Astrocyte of the hippocampus (primary cell): Measurements from ENCODE around the gene ARHGAP8.

ENCODE experiments used
- DNase-seq: peaks from one replicate; pipeline ENCODE4 v3.0.0; 2011; ENCODE audit warnings: low read depth, low spot score

The ARHGAP8 gene

DNA sequence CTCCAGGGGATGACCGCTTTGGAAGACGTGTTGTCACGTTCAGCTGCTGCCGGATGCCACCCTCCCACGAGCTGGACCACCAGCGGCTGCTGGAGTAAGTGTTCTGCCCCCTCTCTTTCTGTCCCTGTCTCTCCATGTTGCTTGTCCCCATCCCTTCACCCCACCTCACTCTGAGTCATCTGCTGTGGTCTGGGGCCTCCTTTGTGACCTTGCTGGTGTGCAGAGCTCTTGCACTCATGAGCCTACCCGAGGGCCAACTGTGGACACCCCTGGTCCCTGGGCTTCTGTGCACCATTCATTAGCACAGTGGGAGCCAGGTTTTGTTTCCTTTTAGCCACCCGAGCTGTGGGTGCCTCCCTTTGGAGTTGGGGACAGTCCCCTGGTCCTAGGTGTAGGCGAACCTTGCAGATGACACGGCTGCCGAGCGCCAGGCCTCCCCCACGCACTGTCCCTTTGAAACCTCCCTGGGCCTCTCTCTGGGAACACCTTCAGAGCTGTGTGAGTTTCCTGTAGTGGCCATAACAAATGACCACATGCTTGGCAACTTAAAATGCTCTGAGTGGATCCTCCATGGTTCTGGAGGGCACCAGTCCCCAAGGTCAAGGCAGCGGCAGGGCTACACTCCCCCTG lies 49.8 kb downstream of the ARHGAP8 start:
- no peak for DNase-seq

DNA sequence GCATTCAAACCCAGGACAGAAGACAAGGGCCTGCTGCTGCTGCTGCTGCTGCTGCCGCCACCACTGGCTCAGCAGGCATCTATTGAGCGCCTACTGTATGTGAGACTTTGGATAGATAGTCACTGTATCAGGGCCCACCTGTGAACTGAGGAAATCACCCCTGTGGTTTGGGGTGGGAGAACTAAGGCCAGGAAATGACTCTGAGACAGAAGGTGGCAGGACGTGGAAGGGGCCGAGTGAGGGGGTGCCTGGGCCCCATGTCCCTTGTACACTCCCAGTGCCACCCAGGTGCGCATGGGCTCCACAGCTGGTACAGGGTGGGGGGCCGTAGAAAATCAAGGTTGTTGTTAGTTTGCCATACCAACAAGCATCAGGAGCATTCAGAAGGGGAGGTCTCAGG lies 50.6 kb downstream of the ARHGAP8 start:
- DNase-seq = no peak

DNA sequence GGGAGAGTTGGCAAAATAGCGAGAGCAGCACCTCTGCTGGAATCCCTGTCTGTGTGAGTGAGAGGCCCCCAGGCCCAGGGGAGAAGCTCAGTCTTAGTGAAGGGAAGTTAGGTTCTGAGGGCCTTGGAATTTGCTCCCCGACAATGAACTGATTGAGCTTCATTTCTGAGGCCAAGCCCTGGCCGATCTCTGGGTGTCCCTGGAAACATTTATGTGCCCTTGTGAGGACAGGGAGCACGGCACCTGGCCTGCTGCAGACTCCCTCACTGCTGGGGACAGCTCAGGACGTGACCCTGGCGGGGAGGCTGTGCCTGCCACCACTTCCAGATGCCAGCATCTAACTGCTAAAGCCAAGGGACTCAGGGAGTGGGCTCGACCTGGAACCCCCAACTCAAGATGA lies 52.0 kb downstream of the ARHGAP8 start:
- DNase-seq = no peak

DNA sequence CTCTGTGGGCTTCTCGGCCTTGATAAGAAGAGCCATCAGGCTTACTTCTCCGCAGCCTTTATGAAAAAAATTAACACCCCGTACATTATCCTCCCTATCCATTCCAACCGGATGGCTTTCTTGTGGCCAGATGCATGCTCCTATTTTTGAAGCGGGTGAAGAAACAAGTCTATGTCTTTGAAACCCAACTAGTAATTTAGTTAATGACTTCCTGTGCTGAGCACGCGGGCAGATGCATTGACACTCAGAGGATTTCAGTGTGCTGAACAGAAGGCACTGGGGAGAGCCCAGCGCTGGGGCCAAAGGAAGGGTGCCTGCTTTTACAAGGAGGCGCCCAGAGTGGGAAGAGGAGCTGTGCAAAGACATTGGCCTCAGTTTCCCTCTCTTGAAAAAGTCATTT lies 53.3 kb downstream of the ARHGAP8 start:
- no peak for DNase-seq

DNA sequence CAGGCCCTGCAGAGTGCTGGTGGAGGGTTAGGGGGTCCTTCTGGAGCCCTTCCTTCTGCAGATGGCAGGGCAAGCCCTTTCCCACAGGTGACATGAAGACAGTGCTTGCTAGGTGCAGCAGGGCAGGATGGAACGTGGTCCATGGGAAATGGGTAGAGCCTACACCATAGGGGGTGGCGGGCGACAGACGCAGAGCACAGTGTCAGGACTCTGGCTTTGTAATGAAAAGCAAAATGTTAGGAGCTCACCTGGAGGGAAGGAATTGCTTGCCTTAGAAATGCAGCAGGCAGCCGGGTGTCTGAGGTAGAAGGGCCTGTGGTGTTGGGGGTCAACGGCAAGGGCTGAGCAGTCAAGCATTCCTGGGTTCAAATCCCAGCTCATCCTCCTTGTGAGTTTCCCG lies 54.9 kb downstream of the ARHGAP8 start:
- DNase-seq = no peak

DNA sequence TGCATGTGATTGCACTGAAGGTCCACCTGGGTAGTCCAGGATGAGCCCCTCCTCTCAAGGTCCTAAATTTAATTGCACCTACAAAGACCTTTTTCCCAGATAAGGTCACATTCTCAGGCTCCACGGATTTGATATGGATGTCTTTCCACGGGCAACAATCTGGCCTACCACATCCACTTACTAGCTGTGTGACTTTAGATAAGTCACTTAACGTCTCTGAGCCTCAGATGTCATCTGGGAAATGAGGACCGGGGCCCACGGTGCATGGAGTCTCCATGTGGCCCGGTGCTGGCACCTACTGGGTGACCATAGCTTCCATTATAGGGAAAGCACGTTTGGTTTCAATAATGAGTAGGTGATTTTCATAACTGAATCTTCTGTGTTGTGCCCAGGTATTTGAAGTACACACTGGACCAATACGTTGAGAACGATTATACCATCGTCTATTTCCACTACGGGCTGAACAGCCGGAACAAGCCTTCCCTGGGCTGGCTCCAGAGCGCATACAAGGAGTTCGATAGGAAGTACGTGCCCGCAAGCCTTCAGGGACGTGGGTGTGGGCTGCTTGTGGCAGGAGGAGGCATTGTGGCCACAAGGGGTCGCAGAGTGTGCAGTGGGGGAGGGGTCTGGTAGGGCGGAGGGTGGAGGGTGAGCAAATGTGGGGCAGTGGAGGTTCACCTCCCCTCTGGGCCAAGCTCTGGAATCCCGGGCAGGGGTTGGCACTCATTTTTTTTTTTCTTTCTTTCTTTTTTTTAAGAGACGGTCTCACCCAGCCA lies 55.7 kb downstream of the ARHGAP8 start:
- DNase-seq = peak; percentile 23

DNA sequence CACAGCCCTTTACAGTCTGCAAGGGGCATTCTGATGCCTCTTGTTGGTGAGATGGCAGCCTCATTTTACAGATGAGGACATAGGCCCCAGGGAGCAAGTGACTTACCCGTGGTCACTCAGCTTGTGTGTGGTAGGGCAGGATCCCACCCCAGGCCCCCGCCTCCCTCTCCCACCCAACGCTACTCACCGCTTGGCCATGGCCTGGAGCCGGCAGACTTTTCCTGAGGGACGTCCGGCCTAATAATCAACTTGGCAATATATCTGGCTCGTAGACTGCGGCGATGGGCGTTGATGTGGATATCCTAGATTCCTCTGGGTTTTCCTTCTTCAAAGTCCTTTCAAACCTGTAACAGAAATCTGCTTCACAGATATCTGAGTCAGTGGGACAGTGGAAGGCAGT lies 57.1 kb downstream of the ARHGAP8 start:
- DNase-seq = no peak

DNA sequence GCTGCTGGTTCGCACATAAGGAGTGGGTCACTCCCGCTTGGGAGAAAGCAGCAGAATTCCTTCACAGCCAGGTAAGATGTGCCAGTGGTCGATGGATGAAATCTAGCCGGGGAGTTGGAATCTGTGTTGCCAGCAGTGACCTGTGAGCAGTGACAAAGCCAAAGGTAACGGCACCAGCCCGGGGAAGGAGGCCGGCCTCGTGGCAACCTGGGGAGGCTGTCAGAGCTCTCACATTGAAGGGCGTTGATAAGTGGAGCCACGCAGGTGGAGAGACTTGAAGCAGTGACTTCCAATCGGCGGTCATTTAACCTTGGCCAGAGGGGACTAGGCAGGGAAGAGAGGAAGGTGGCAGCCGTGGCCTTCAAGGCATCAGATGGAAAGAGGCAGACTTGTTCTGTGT lies 58.8 kb downstream of the ARHGAP8 start:
- DNase-seq = no peak

DNA sequence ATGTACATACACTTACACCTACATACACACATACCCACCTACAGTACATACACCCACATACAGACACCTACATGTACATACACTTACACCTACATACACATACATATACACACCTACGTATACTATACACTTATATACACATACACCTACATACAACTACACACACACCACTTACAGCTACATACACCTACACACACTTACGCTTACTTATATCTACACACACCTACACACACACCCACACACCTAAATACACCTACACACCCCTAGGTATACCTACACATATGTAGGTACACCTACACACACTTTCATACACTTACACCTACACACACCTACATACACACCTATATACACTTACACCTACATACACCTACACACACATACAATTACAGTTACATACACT lies 61.0 kb downstream of the ARHGAP8 start:
- DNase-seq = no peak

DNA sequence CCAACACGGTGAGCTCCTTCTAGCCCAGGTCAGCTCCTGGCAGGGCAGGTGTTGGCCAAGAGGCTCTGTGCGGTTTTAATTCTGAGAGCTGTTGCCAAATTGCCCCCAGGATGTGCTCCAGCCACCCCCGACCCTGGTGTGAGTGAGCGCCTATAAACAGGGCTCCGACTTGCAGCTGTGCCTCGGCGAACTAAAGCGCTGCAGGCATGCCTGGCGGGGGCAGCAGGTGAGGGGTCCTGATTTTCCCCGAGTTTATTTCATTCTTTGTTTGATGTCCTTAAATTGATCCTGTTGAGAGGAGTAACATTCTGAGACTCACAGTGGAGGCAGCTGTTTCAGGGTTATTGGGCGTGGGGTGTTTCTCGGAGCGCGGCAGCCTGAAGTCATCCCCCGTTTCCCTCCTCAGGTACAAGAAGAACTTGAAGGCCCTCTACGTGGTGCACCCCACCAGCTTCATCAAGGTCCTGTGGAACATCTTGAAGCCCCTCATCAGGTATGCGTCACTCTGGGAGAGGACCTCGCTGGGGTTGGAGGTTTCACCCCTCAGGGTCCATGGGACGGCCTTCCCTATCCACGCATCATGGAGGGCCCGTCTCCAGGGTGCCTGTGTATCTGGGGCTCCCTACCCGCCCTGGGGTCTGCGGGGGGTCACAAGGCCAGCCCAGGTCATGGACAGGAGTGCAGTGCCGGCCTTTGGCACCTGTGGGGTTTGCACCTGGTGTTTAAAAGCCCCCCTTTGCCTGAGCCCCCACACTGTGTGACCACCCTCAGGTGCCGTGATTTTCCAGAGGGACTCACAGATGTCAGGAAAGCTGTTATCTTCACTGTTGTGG lies 62.1 kb downstream of the ARHGAP8 start:
- DNase-seq = no peak

DNA sequence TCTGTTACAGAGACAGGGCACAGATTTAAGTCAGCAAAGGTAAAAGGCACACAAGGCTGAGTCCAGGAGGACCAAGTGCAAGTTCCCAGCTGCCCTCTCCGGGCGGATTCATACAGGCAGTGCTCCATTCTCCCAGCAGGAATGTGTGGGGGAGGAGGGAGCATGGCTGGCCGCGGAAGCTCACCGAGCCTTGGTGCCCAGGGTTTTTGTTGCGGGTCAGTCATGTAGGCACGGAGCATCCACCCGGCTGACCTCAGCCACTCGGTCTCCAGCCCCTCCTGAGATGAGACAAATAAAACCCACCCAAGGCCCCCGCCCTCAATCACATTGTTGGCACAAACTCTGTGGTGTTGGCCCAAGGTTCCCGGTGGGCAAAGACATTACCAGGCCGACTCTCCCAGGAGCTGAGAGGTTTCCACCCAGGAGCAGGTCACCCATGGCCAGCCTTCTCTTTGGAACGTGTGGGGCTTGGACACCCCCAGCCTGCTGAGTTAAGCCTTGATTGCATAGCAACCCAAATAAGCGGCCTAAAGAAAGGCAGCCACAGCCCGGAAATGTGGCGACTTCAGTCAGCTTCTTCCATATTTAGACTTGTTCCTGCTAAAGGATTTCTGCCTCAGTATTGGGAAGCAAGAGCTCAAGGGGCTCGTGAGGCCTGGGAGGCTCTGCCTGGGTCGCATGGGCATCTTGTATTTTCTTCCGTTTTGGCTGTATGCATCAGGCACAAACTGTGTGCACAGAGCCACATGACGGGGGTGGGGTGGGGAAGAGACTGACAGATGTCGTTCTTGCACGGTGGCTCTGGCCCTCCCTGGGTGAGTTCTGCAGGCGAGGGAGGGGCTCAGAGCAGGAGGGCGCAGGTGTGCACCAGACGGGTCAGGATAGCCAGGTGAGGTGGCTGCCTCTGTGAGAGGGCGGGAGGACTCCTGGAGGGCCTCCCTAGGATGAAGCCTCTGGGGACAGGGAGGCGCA lies 63.0 kb downstream of the ARHGAP8 start:
- no peak for DNase-seq

DNA sequence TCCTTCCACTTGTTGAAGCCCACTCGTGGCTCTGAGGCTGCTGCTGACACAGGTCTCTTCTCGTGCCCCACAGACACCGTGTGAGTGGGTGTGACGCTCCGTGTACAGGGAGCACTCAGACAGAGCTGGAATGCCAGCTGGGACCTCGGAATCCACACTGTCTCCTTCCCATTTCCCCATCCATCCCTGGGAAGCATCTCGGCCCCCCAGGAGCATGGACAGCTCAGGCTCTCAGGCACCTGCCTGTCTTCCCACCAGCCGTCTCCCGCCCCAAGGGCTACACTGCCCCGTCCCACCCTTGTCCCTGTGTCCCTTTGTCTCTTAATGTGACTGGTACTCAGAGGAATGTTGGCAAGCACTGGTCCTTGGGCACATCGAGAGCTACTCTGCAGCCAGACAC lies 63.8 kb downstream of the ARHGAP8 start:
- DNase-seq = peak; percentile 48

DNA sequence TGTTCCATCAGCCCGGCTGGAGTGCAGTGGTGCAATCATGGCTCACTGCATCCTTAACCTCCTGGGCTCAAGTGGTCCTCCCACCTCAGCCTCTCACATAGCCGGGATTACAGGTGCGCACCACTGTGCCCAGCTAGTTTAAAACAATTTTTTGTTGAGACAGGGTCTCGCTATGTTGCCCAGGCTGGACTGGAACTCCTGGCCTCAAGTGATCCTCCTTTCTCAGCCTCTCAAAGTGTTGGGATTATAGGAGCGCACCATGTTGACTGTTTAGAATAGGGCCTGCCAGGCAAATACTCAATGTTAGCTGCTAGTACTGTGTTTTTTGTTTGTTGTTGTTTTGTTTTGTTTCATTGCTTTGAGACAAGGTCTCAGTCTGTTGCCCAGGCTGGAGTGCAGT lies 66.4 kb downstream of the ARHGAP8 start:
- DNase-seq = no peak

DNA sequence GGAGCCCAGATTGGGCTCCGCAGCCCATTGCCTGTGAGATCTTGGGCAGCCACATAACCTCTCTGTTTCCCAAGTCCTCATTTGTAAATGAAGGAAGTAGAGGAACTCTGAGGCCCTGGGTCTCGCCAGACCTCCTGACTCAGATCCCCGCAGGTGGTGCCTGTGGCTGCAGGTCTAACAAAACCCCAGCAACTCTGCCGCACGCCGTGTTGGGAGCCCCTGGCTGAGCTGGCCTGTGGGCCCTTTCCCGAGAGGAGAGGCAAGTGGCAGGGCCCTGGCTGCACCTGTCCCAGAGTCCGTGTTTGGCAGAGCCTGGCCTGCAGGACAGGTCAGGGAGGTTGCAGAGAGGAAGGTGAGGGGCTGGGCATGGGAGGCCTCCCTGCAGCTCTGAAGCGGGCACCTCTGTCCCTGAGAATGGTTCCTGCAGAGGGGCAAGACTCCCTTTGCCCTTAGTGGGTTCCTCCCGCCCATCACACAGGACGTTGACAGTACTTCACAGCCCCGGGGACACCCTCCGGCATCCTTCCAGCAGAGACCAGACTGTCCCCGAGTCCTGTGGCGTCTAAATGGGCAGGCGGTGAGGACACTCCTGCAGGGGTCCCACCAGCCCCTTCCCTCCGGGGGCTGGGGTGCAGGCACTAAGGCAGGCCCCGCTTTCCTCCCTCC lies 67.7 kb downstream of the ARHGAP8 start:
- DNase-seq = no peak

DNA sequence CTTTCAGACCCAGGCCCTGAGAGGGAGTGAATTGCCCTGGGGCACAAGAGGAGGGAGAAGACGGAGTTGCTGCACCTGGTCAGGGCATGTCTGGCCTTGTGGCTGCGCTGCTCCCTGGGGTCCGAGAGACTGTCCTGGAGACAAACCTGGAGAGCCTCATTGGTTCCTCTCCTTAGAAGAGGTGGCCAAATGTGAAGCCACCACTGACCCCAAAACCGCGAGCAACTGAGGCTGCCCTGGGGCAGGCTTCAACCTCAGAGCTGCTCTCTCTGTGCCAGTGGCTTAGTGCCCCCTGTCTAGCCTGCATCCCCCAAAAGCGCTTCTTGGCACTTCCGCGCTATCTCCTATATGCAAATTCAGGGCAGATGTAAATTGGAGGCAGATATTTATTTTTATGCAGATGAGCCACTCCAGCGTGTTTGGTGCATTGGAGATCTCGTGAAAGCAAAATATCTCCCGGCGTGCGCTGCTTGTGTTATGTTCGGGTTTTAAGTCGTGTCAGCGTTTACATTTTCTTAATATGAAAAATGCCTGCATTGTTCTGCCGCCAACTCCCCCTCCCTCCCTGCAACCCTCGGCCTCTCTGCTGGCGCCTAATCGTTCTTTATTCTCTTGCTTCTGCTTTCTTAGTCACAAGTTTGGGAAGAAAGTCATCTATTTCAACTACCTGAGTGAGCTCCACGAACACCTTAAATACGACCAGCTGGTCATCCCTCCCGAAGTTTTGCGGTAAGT lies 69.5 kb downstream of the ARHGAP8 start:
- DNase-seq = no peak

DNA sequence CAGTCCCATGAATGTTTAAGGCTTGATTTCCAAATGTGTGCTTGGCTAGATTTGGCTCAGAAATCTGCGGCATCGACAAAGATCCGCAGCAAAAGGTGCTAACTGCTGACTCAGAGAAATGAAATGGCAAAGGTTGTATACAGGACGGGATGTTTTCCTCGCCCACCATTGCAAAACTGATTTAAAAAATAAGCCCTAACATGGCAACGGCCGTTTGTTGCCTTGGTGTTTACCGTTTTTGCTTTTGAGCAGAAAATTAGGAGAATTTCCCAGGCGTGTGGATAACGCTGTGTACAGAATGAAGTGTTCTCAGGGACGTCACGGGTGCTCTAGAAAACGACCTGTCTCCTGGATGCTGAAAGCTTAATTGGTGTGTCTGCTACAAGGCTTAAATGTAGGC lies 70.2 kb downstream of the ARHGAP8 start:
- DNase-seq = peak; percentile 18

DNA sequence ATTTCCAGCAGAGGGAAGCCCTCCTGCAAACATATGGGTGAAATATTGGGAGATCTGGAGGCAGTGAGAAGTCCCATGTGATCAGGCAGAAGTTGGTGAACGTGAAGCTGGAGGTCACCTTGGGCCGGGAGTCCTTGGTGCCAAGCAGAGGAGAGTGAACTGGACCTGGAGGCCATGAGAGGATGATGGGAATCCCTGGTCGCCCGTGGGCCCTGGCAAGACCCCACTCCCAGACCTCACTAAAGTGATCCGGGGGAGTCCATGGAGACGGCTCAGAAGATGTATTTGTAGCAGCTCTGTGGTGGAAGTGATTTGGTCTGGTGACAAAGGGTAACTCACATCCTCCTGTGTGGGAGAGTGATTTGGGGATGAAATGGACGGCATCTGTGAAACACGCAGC lies 71.0 kb downstream of the ARHGAP8 start:
- DNase-seq = no peak

DNA sequence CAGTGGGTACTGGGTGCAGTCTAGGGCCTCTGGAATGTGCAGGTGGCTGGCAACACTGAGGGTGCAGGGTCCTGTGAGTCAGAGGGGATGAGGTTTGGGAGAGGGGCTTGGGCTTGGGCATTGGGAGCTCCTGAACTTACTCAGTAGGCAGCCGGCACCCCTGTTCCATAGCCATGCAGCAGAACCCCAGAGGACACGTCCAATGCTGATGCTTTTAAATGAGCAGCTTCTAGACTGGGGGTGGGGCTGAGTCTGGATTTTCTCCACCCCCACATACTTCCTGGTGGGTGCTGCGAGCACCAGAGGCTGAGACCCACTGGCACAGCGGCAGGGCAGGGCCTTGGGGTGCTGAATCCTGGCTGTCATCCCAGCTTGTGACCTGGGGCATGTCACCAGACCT lies 71.4 kb downstream of the ARHGAP8 start:
- no peak for DNase-seq

DNA sequence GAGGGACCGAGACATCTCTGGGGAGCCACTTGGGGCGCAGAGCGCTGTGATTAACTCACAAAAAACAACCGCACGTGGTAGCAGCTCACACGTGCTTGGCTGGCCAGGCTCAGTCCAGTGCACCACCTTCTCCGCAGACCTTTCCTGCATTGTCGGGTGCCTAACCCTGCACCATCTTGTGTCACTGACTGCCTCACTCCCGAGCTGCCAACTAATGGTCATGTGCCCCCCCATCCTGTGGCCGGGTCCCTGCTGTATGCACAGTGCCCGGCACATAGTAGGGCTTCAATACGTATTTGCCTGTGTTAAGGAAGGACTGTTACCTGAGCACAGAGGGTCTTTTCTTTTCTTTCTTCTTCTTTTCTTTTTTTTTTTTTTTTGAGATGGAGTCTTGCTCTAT lies 71.9 kb downstream of the ARHGAP8 start:
- no peak for DNase-seq
